ENCODE measurements around the gene PDZK1.

Gene PDZK1

DNA sequence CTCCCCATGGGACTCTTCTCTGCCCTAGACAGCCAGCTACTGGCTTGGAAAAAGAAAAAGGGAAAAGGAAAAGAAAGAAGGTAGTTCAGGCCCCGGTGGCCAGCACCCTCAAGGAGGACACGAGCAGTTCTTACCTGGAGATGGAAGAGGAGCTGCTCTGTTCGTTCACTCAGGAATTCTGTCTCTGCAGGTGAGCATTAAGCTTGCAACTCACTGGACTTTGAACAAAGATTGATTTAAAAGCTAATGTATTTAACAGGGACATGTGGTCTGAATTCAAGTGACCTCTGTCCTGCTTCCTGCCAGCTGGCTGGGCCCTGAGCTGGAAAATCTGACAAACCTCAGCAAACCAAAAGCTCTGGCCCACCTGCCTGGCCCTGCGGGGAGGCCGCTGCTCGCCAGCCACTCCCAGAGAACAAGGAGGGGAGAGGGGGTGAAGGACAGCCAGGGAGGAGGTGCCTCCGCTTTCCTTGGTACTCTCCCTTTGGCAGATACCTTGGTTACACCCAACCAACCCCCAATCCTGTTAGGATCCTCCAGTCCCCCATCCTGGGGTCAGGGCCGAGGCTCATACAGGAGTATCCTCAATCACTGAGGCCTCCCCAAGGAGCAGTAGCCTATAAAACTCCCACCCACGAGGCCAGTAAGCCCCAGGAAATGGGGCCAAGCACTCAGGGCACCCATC is at the start of gene PDZK1:
PDZK1 (minus strand) TSS at position 186 of the 685 bp plus-strand sequence. CDS start 19,347 bp downstream, outside the sequence.
- TF ChIP-seq, protein P1, sequence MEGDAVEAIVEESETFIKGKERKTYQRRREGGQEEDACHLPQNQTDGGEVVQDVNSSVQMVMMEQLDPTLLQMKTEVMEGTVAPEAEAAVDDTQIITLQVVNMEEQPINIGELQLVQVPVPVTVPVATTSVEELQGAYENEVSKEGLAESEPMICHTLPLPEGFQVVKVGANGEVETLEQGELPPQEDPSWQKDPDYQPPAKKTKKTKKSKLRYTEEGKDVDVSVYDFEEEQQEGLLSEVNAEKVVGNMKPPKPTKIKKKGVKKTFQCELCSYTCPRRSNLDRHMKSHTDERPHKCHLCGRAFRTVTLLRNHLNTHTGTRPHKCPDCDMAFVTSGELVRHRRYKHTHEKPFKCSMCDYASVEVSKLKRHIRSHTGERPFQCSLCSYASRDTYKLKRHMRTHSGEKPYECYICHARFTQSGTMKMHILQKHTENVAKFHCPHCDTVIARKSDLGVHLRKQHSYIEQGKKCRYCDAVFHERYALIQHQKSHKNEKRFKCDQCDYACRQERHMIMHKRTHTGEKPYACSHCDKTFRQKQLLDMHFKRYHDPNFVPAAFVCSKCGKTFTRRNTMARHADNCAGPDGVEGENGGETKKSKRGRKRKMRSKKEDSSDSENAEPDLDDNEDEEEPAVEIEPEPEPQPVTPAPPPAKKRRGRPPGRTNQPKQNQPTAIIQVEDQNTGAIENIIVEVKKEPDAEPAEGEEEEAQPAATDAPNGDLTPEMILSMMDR (IDR thresholded peaks at IDR 0.05; ENCODE audit: low read depth, low read length, missing control alignments) = no peak
- H3K4me3 ChIP-seq (replicated peaks; ENCODE audit: low read depth, low read length) = no peak within 1 kb of the TSS
- no peak for DNase-seq (ENCODE audit: extremely low read depth, low read depth)

DNA sequence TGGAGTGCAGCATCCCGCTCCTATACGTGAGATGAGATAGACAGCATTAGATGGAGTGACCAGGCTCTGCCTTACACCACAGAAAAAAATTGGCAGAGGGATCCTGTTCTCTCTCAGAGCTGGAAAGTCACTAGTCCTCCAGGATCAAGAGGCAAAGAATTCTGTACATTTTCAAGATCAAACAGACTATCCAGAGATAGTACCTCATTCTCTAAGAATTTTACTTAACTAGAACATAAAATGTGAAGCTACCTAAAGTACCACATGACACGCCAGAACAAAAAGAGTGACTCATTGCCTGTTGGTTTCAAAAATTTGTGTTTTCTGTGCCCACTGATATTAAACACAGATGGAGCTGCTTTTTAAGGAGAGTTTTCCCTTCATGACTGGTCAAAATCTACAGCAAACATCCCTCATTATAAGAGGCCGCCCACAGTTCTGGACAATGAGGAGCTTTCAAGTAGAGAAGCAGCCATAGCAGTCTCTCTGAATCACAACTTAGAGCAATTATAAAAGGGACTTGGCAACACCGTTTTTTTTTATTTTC is 44.4 kb upstream of the PDZK1 start:
- TF ChIP-seq, protein P1 (IDR thresholded peaks at IDR 0.05; ENCODE audit: low read depth, low read length, missing control alignments) = no peak
- no peak overlapping the region for H3K4me3 ChIP-seq (replicated peaks; ENCODE audit: low read depth, low read length)
- peak; percentile 93 for DNase-seq (ENCODE audit: extremely low read depth, low read depth)

DNA sequence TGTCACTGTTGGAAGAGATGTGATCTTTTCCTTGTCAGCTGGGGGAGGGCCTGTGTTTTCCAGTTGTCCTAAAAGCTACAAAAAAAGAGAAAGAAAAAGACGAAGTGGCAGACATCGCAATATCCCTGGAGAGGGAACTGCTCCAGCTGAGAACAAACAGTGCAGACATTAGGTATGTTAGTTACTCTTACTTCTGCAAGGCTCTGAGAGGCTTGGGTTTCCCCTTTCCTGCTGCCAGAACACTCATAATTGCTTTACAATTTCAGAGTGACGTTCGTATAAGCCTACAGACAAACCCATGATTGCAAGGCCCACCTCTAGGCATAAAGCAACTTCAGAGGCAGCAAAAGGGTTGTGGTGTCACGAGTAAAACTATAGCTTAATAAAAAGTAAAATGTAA is 43.3 kb upstream of the PDZK1 start:
- DNase-seq (ENCODE audit: extremely low read depth, low read depth) = no peak
- no peak overlapping the region for H3K4me3 ChIP-seq (replicated peaks; ENCODE audit: low read depth, low read length)
- TF ChIP-seq, protein P1 (IDR thresholded peaks at IDR 0.05; ENCODE audit: low read depth, low read length, missing control alignments) = no peak

DNA sequence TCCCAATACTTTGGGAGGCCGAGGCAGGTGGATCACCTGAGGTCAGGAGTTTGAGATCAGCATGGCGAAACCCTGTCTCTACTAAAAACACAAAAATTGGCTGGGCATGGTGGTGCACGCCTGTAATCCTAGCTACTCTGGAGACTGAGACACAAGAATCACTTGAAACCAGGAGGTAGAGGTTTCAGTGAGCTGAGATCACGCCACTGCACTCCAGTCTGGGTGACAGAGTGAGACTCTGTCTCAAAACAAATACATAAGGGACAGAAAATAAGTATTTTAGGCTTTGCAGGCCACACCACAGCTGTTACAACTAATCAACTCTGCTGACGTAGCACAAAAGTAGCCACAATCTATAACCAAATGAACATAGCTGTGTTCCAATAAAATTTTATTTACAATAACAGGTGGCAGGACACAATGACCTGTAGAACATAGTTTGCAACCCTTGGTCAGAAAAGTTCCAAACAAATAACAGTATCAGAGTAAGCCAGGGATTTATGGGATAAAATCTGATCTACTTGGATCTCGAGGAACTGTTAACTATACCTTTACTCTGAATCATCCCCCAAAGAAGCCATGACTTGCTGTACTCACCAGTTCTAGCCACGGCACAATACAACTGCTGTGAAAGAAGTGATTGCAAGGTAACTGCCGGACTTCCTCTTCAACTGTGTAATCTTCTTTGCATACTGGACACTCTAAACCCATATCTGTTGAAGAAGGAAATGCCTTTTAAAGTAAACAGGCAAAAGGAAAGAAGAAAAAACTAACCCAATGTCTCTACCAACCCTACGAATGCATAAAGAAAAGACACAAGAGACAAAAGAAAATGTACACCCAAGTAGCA is 40.5 kb upstream of the PDZK1 start:
- TF ChIP-seq, protein P1 (IDR thresholded peaks at IDR 0.05; ENCODE audit: low read depth, low read length, missing control alignments) = no peak
- DNase-seq (ENCODE audit: extremely low read depth, low read depth) = no peak
- no peak overlapping the region for H3K4me3 ChIP-seq (replicated peaks; ENCODE audit: low read depth, low read length)

DNA sequence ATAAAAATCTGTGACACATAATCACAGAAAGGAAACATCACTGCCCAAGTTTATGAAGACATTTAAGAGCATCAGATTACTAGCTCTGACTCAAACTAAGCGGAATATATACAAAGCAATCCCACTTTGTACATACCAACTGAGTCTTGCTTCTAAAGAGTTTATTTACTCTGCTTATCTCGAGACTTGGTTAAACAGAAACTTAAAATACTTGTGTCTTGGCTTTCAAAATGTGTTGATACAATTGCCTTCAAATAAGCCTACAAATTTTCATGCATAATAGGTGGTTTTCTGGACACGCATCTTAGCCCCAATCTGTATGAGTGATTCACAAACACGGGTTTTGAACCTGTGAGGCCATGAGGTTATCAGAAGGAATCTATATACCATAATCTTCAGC is 33.1 kb upstream of the PDZK1 start:
- peak; percentile 29 for DNase-seq (ENCODE audit: extremely low read depth, low read depth)
- no peak overlapping the region for H3K4me3 ChIP-seq (replicated peaks; ENCODE audit: low read depth, low read length)
- TF ChIP-seq, protein P1 (IDR thresholded peaks at IDR 0.05; ENCODE audit: low read depth, low read length, missing control alignments) = no peak

DNA sequence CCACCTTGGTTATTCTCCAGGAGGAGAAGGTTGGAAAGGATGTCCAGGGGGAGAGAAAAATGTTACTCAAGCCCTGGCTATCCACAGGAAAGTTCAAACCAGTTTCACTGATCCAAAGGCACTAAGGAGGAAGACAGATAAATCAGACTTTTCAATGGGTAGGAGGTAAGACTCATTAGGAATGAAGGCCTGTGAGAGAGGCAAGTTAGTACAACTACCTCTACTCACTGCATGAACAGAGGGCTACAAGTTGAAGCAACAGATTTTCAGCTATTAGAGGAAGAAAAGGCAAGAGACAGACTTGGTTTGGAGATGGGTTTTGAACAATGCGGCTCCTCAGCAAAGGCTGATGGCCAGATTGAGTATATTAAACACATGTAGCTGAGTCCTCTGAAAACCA is 29.0 kb upstream of the PDZK1 start:
- TF ChIP-seq, protein P1 (IDR thresholded peaks at IDR 0.05; ENCODE audit: low read depth, low read length, missing control alignments) = no peak
- no peak for DNase-seq (ENCODE audit: extremely low read depth, low read depth)
- no peak overlapping the region for H3K4me3 ChIP-seq (replicated peaks; ENCODE audit: low read depth, low read length)

Measured in HFF-Myc (cell line).